CD4-positive, alpha-beta T cell (primary cell): Measurements from ENCODE around the gene PARD3B. TPM values are rescaled to one million over a fixed set of nuclear protein-coding genes. Genes with fewer than 3 reads are reported as not detected.

Experiments
- ATAC-seq: fragments of 200-7000 bp; cut with Tn5 transposase; one replicate; pipeline ENCODE4 v1.10.0; 2022; ENCODE audit warnings: mild to moderate bottlenecking; ENCODE audit not compliant: poor library complexity
- CTCF ChIA-PET: fragments of 350-600 bp; sonication (Branson Sonifier 250); formaldehyde crosslinking; loops from one replicate; lab custom pipeline; 2021; ENCODE audit warnings: antibody characterized with exemption, inconsistent platforms; lab: Charles Lee
- POLR2A ChIA-PET: fragments of 350-600 bp; sonication (Branson Sonifier 250); formaldehyde crosslinking; loops from one replicate; lab custom pipeline; 2021; ENCODE audit warnings: antibody characterized with exemption, inconsistent platforms; lab: Charles Lee
- DNase-seq, 14 experiments: peaks; one replicate each; pipeline ENCODE4 v3.0.0-alpha.2; 2013 to 2020; ENCODE audit warnings: mixed read lengths in 2 of 14
- H3K27ac ChIP-seq, 2 donors: one replicate each; pipeline versions ENCODE4 v1.5.1 to v1.7.0; 2013; ENCODE audit warnings: low read length in 2 of 2, low read depth in 1 of 2, mild to moderate bottlenecking in 1 of 2
- H3K27me3 ChIP-seq, 2 experiments: 1 replicate in 1 of 2; 2 replicates in 1 of 2; pipeline versions ENCODE4 v1.6.1 to v1.7.0; 2013; ENCODE audit warnings: low read length in 2 of 2, control low read depth in 1 of 2, mild to moderate bottlenecking in 1 of 2, moderate library complexity in 1 of 2; ENCODE audit not compliant: insufficient read depth in 2 of 2, control insufficient read depth in 1 of 2
- H3K36me3 ChIP-seq: one replicate; pipeline ENCODE4 v1.6.1; 2013; ENCODE audit warnings: low read length, control low read depth; ENCODE audit not compliant: insufficient read depth
- H3K4me1 ChIP-seq: one replicate; pipeline ENCODE4 v1.6.1; 2013; ENCODE audit warnings: low read length, control low read depth; ENCODE audit not compliant: insufficient read depth
- H3K4me3 ChIP-seq: one replicate; pipeline ENCODE4 v1.5.1; 2013; ENCODE audit warnings: mild to moderate bottlenecking, low read length, moderate library complexity
- H3K9me3 ChIP-seq, 2 experiments: 1 replicate in 1 of 2; 2 replicates in 1 of 2; pipeline versions ENCODE4 v1.6.1 to v1.7.0; 2013; ENCODE audit warnings: low read length in 2 of 2, mild to moderate bottlenecking in 2 of 2, control low read depth in 1 of 2, moderate library complexity in 1 of 2; ENCODE audit not compliant: control insufficient read depth in 1 of 2, insufficient read depth in 1 of 2
- H3K27ac Mint-ChIP-seq: one replicate; pipeline ENCODE4 v1.8.0; 2020; ENCODE audit warnings: mixed read lengths
- H3K27me3 Mint-ChIP-seq: one replicate; pipeline ENCODE4 v1.8.0; 2021; ENCODE audit warnings: mixed read lengths
- H3K36me3 Mint-ChIP-seq: one replicate; pipeline ENCODE4 v1.8.0; 2021; ENCODE audit warnings: low read depth, mixed read lengths
- H3K4me1 Mint-ChIP-seq: one replicate; pipeline ENCODE4 v1.8.0; 2021; ENCODE audit warnings: low read depth, mixed read lengths
- H3K4me3 Mint-ChIP-seq: one replicate; pipeline ENCODE4 v1.8.0; 2020; ENCODE audit warnings: mild to moderate bottlenecking, mixed read lengths
- H3K9me3 Mint-ChIP-seq: one replicate; pipeline ENCODE4 v1.8.0; 2020; ENCODE audit warnings: mixed read lengths
- CTCF ChIP-seq: fragments of 200-600 bp; IDR thresholded peaks from one replicate; pipeline ENCODE4 v1.8.0; 2022; ENCODE audit warnings: antibody characterized with exemption, mild to moderate bottlenecking
- intact Hi-C, 2 experiments: fragments of 100-400 bp; cut with DNase I in 1 of 2; cut with micrococcal nuclease in 1 of 2; formaldehyde crosslinking; loops; one replicate each; pipeline versions ENCODE4 v1.15.1 to v1.9.0; 2023 to 2025; cut with DNase I, micrococcal nuclease
- total RNA-seq, 174 experiments: library from RNA in 2 of 174; stranded (reverse) in 2 of 174; gene quantifications; one replicate each; pipeline ENCODE4 v1.2.3 and lab custom pipeline; 2021 to 2026

The PARD3B gene
- total RNA-seq, 2 experiments from 2014 or later, result 0.87 to 1.9 TPM

GRCh38 chr2:204695506-204695905 is 150.2 kb downstream of the PARD3B start:
- ChIA-PET POLR2A (interaction anchor here (0.6 kb wide), 1 partner anchor 207 kb away, joined by 3 read pairs; no protein-coding TSS in a partner anchor), CTCF (no interaction called here)
- Histone ChIP-seq H3K9me3 (no peaks in the 10 kb centered on the region), H3K27ac (no peak overlapping the region), H3K4me1 (no peaks in the 10 kb centered on the region), H3K27me3 (no peaks in the 10 kb centered on the region), H3K36me3 (no peaks in the 10 kb centered on the region), H3K4me3 (no peak overlapping the region)
- Mint-ChIP-seq H3K9me3 (no peaks in the 10 kb centered on the region), H3K27ac (no peak overlapping the region), H3K36me3 (no peaks in the 10 kb centered on the region), H3K27me3 (no peaks in the 10 kb centered on the region), H3K4me3 (no peak overlapping the region), H3K4me1 (peaks cover 14% of the 10 kb centered on the region)
- ATAC-seq (no peak), DNase-seq (no peak)
- no peak for TF ChIP-seq CTCF
- intact Hi-C loops, result loop anchor here (10.0 kb wide), 2 partner anchors 591 to 979 kb away; no protein-coding TSS in a partner anchor

GRCh38 chr2:204696124-204696523 is 150.8 kb downstream of the PARD3B start:
- H3K9me3 ChIP-seq, result no peaks in the 10 kb centered on the region
- DNase-seq (no peak), ATAC-seq (no peak)
- H3K27ac ChIP-seq, result no peak overlapping the region
- Mint-ChIP-seq H3K9me3 (no peaks in the 10 kb centered on the region), H3K4me1 (peaks cover 14% of the 10 kb centered on the region), H3K27me3 (no peaks in the 10 kb centered on the region), H3K36me3 (no peaks in the 10 kb centered on the region), H3K27ac (no peak overlapping the region), H3K4me3 (no peak overlapping the region)
- H3K4me1 ChIP-seq, result no peaks in the 10 kb centered on the region
- no peak overlapping the region for H3K4me3 ChIP-seq
- TF ChIP-seq CTCF, result no peak
- POLR2A ChIA-PET, result no interaction called here
- H3K36me3 ChIP-seq, result no peaks in the 10 kb centered on the region
- H3K27me3 ChIP-seq, result no peaks in the 10 kb centered on the region
- intact Hi-C loops, result loop anchor here (10.0 kb wide), 2 partner anchors 591 to 979 kb away; no protein-coding TSS in a partner anchor
- CTCF ChIA-PET, result no interaction called here

GRCh38 chr2:204705243-204705932 is 160.1 kb downstream of the PARD3B start:
- Mint-ChIP-seq H3K27ac (no peak overlapping the region), H3K36me3 (no peaks in the 10 kb centered on the region), H3K4me1 (no peaks in the 10 kb centered on the region), H3K27me3 (peaks cover 11% of the 10 kb centered on the region), H3K9me3 (no peaks in the 10 kb centered on the region), H3K4me3 (no peak overlapping the region)
- H3K4me3 ChIP-seq, result no peak overlapping the region
- no peak for TF ChIP-seq CTCF
- ChIA-PET CTCF (no interaction called here), POLR2A (no interaction called here)
- H3K27ac ChIP-seq, result no peak overlapping the region
- DNase-seq, result no peak
- intact Hi-C loops, result no loop called here
- no peaks in the 10 kb centered on the region for H3K9me3 ChIP-seq
- H3K27me3 ChIP-seq, result no peaks in the 10 kb centered on the region
- H3K36me3 ChIP-seq, result no peaks in the 10 kb centered on the region
- no peak for ATAC-seq
- H3K4me1 ChIP-seq, result no peaks in the 10 kb centered on the region
